T-cell (primary cell): ENCODE measurements around the gene C2. TPM values are rescaled to one million over a fixed set of nuclear protein-coding genes. Genes with fewer than 3 reads are reported as not detected.

ENCODE experiments used
- ATAC-seq, 4 experiments: fragments of 200-7000 bp in 3 of 4; fragments of 150-1000 bp in 1 of 4; cut with Tn5 transposase; replicated peaks in 1 of 4; 1 replicate in 3 of 4; 2 replicates in 1 of 4; pipeline ENCODE4 v1.10.0; 2021; ENCODE audit warnings: moderate library complexity in 3 of 4, mild to moderate bottlenecking in 2 of 4, moderate number of reproducible peaks in 1 of 4
- CTCF ChIA-PET, 2 donors: fragments of 300-600 bp; sonication (Branson Sonifier 250); formaldehyde crosslinking; loops; one replicate each; lab custom pipeline; 2022; ENCODE audit warnings: antibody characterized with exemption in 2 of 2; lab: Charles Lee
- POLR2A ChIA-PET, 2 donors: fragments of 300-600 bp; sonication (Branson Sonifier 250); formaldehyde crosslinking; loops; one replicate each; lab custom pipeline; 2022; ENCODE audit warnings: antibody characterized with exemption in 2 of 2; lab: Charles Lee
- DNase-seq, 35 experiments: peaks; one replicate each; pipeline versions ENCODE4 v3.0.0 to v3.0.0-alpha.2; 2013 to 2023
- H3K27ac ChIP-seq: one replicate; pipeline ENCODE4 v1.5.1; 2013; ENCODE audit warnings: low read length
- H3K27me3 ChIP-seq, 2 experiments: replicated peaks in 1 of 2; 1 replicate in 1 of 2; 2 replicates in 1 of 2; pipeline versions ENCODE4 v1.6.1 to v1.7.0; 2013; ENCODE audit warnings: low read length in 1 of 2, mixed read lengths in 1 of 2; ENCODE audit not compliant: control insufficient read depth in 2 of 2, insufficient read depth in 2 of 2; ENCODE audit errors: extremely low read depth in 1 of 2
- H3K36me3 ChIP-seq, 2 donors: 1 replicate in 1 of 2; 2 replicates in 1 of 2; pipeline versions ENCODE4 v1.6.1 to v1.7.0; 2013; ENCODE audit warnings: low read length in 1 of 2; ENCODE audit not compliant: control insufficient read depth in 2 of 2, insufficient read depth in 1 of 2; ENCODE audit errors: extremely low read depth in 1 of 2
- H3K4me1 ChIP-seq, 2 experiments: 1 replicate in 1 of 2; 2 replicates in 1 of 2; pipeline versions ENCODE4 v1.6.1 to v1.7.0; 2013; ENCODE audit warnings: low read length in 2 of 2, mixed read lengths in 1 of 2; ENCODE audit not compliant: insufficient read depth in 2 of 2, control insufficient read depth in 1 of 2; ENCODE audit errors: extremely low read depth in 1 of 2
- H3K4me3 ChIP-seq, 2 donors: 1 replicate in 1 of 2; 2 replicates in 1 of 2; pipeline versions ENCODE4 v1.5.1 to v1.7.0; 2013; ENCODE audit warnings: mild to moderate bottlenecking in 2 of 2, low read length in 1 of 2, moderate library complexity in 1 of 2; ENCODE audit not compliant: control insufficient read depth in 1 of 2; ENCODE audit errors: extremely low read depth in 1 of 2
- H3K9me3 ChIP-seq: 2 replicates; pipeline ENCODE4 v1.7.0; 2013
- H3K27ac Mint-ChIP-seq, 2 donors: one replicate each; pipeline ENCODE4 v1.8.0; 2020 to 2021; ENCODE audit warnings: mild to moderate bottlenecking in 2 of 2, mixed read lengths in 2 of 2
- H3K27me3 Mint-ChIP-seq, 2 donors: one replicate each; pipeline ENCODE4 v1.8.0; 2021 to 2022; ENCODE audit warnings: mixed read lengths in 2 of 2
- H3K36me3 Mint-ChIP-seq: one replicate; pipeline ENCODE4 v1.8.0; 2021; ENCODE audit warnings: mixed read lengths
- H3K4me1 Mint-ChIP-seq, 3 donors: one replicate each; pipeline ENCODE4 v1.8.0; 2020 to 2022; ENCODE audit warnings: mixed read lengths in 3 of 3, mild to moderate bottlenecking in 1 of 3
- H3K4me3 Mint-ChIP-seq, 3 donors: one replicate each; pipeline ENCODE4 v1.8.0; 2020 to 2022; ENCODE audit warnings: mild to moderate bottlenecking in 3 of 3, mixed read lengths in 3 of 3, moderate library complexity in 3 of 3
- H3K9me3 Mint-ChIP-seq, 3 donors: one replicate each; pipeline ENCODE4 v1.8.0; 2020 to 2022; ENCODE audit warnings: mixed read lengths in 3 of 3
- WGBS: methylation state at CpG from one replicate; pipeline ENCODE4 v1.1.5; 2013; ENCODE audit warnings: missing lambda C conversion rate; ENCODE audit not compliant: insufficient coverage; 5-methylcytosine and 5-hydroxymethylcytosine counted together
- total RNA-seq, 35 experiments: library from RNA in 6 of 35; stranded (reverse) in 6 of 35; fragments of 120-200 nt in 1 of 35; gene quantifications; one replicate each; pipeline versions ENCODE4 v1.2.1 to v1.2.4 and lab custom pipeline; 2013 to 2026

The C2 gene
- total RNA-seq, 5 donors from 2014 or later (not counting 1 experiment from before 2014, with no cell fraction given): 1.3 to 5.1 (median 3.7) TPM

GRCh38 chr6:31948306-31948705 is 20.8 kb downstream of the C2 start:
- Mint-ChIP-seq H3K27me3 (peaks cover 0 to 18% of the 10 kb centered on the region in 2 donors), H3K9me3 (no peaks in the 10 kb centered on the region), H3K4me1 (peaks cover 0 to 5% (median 0%) of the 10 kb centered on the region in 3 donors), H3K4me3 (no peak overlapping the region), H3K27ac (no peak overlapping the region), H3K36me3 (peaks cover 8% of the 10 kb centered on the region)
- no peak overlapping the region for H3K27ac ChIP-seq
- no peak overlapping the region for H3K4me3 ChIP-seq
- CTCF ChIA-PET: interaction anchor here in 1 of 2 donors (0.6 kb wide), 1 partner anchor 285 kb away, joined by 5 read pairs; no protein-coding TSS in a partner anchor
- no peaks in the 10 kb centered on the region for H3K4me1 ChIP-seq
- POLR2A ChIA-PET: interaction anchor here in 1 of 2 donors (0.7 kb wide), 1 partner anchor 113 kb away, joined by 3 read pairs; no protein-coding TSS in a partner anchor
- peaks cover 0 to 31% of the 10 kb centered on the region in 2 experiments for H3K27me3 ChIP-seq
- WGBS: 74% methylated on average over 5 of the region's 5 CpGs
- no peak for DNase-seq
- peaks cover 9 to 20% of the 10 kb centered on the region in 2 donors for H3K36me3 ChIP-seq
- no peaks in the 10 kb centered on the region for H3K9me3 ChIP-seq
- ATAC-seq: no peak

- H3K4me3 Mint-ChIP-seq: no peak overlapping the region
- H3K4me1 Mint-ChIP-seq: peaks cover 0 to 5% (median 0%) of the 10 kb centered on the region in 3 donors
Observed at GRCh38 chr6:31948753-31949413, 21.4 kb downstream of the C2 start.

GRCh38 chr6:31949926-31950548 is 22.5 kb downstream of the C2 start:
- no peak overlapping the region for H3K4me3 Mint-ChIP-seq
- peaks cover 0 to 5% (median 0%) of the 10 kb centered on the region in 3 donors for H3K4me1 Mint-ChIP-seq
- 93% methylated on average over 1 of the region's 7 CpGs for WGBS
- peaks cover 0 to 6% of the 10 kb centered on the region in 2 donors for H3K27me3 Mint-ChIP-seq
- Histone ChIP-seq H3K4me1 (no peaks in the 10 kb centered on the region), H3K9me3 (no peaks in the 10 kb centered on the region), H3K27ac (no peak overlapping the region), H3K36me3 (peaks cover 13 to 37% of the 10 kb centered on the region in 2 donors), H3K4me3 (no peak overlapping the region), H3K27me3 (peaks cover 0 to 14% of the 10 kb centered on the region in 2 experiments)
- no peak for ATAC-seq
- no peak for DNase-seq
- H3K9me3 Mint-ChIP-seq: no peaks in the 10 kb centered on the region
- POLR2A ChIA-PET: no interaction called here
- CTCF ChIA-PET: interaction anchor here in 1 of 2 donors (0.6 to 1.0 kb wide), 2 partner anchors 15 to 481 kb away, joined by 3 to 4 read pairs; no protein-coding TSS in a partner anchor
- peak overlapping the region in 1 of 2 donors; percentile 31 for H3K27ac Mint-ChIP-seq
- peaks cover 24% of the 10 kb centered on the region for H3K36me3 Mint-ChIP-seq

More at GRCh38 chr6:31948753-31949413, 21.4 kb downstream of the C2 start:
- Mint-ChIP-seq H3K27me3 (peaks cover 0 to 14% of the 10 kb centered on the region in 2 donors), H3K36me3 (peaks cover 13% of the 10 kb centered on the region), H3K27ac (peak overlapping the region in 1 of 2 donors; percentile 20), H3K9me3 (no peaks in the 10 kb centered on the region)
- no peak for ATAC-seq
- Histone ChIP-seq H3K27ac (no peak overlapping the region), H3K27me3 (peaks cover 0 to 25% of the 10 kb centered on the region in 2 experiments), H3K36me3 (peaks cover 9 to 26% of the 10 kb centered on the region in 2 donors), H3K4me1 (no peaks in the 10 kb centered on the region), H3K9me3 (no peaks in the 10 kb centered on the region), H3K4me3 (no peak overlapping the region)
- WGBS: no CpG with 5 or more reads among the region's 6 CpGs
- CTCF ChIA-PET: interaction anchor here (0.6 to 0.8 kb wide), 2 partner anchors 10 to 285 kb away, joined by 3 to 5 read pairs; partner anchors contain the start of genes NELFE (in 1 of the 2) and SKIC2 (in 1 of the 2)
- POLR2A ChIA-PET: interaction anchor here in 1 of 2 donors (0.5 kb wide), 1 partner anchor 93 kb away, joined by 4 read pairs; no protein-coding TSS in a partner anchor
- DNase-seq: no peak

GRCh38 chr6:31952140-31952805 is 24.8 kb downstream of the C2 start:
- H3K4me3 Mint-ChIP-seq: no peak overlapping the region
- CTCF ChIA-PET: interaction anchor here (0.5 to 1.5 kb wide), 6 partner anchors 12 to 1365 kb away, joined by 3 to 8 read pairs (median 4); partner anchors contain the start of genes DXO (in 1 of the 2), ZBTB12 (in 1 of the 2) and ZBTB22 (in 1 of the 2)
- POLR2A ChIA-PET: no interaction called here
- no peaks in the 10 kb centered on the region for H3K4me1 ChIP-seq
- H3K27ac ChIP-seq: no peak overlapping the region
- peak in 5 of 35 experiments; percentile 11 to 51 (median 33) for DNase-seq
- no peaks in the 10 kb centered on the region for H3K9me3 ChIP-seq
- peak; percentile 42 to 56 (median 48) for ATAC-seq
- H3K36me3 Mint-ChIP-seq: peaks cover 32% of the 10 kb centered on the region
- H3K36me3 ChIP-seq: peaks cover 16 to 50% of the 10 kb centered on the region in 2 donors
- H3K27me3 ChIP-seq: no peaks in the 10 kb centered on the region
- H3K27ac Mint-ChIP-seq: peak overlapping the region in 1 of 2 donors; percentile 9
- H3K4me1 Mint-ChIP-seq: peaks cover under 1 to 4% (median 2%) of the 10 kb centered on the region in 3 donors
- no peaks in the 10 kb centered on the region for H3K27me3 Mint-ChIP-seq
- H3K9me3 Mint-ChIP-seq: no peaks in the 10 kb centered on the region
- WGBS: 87% methylated on average over 3 of the region's 5 CpGs
- no peak overlapping the region for H3K4me3 ChIP-seq

- peaks cover 32% of the 10 kb centered on the region for H3K36me3 Mint-ChIP-seq
- H3K27ac ChIP-seq: no peak overlapping the region
- no CpG with 5 or more reads among the region's 5 CpGs for WGBS
Observed at GRCh38 chr6:31952890-31953289, 25.4 kb downstream of the C2 start.

More at GRCh38 chr6:31952890-31953289, 25.4 kb downstream of the C2 start:
- peaks cover 7 to 10% (median 8%) of the 10 kb centered on the region in 3 donors for H3K4me1 Mint-ChIP-seq
- H3K27me3 Mint-ChIP-seq: no peaks in the 10 kb centered on the region
- Histone ChIP-seq H3K27me3 (no peaks in the 10 kb centered on the region), H3K4me3 (no peak overlapping the region), H3K9me3 (no peaks in the 10 kb centered on the region), H3K36me3 (peaks cover 16 to 50% of the 10 kb centered on the region in 2 donors), H3K4me1 (peaks cover 1% of the 10 kb centered on the region in 2 experiments)
- H3K9me3 Mint-ChIP-seq: no peaks in the 10 kb centered on the region
- H3K4me3 Mint-ChIP-seq: no peak overlapping the region
- ChIA-PET CTCF (interaction anchor here in 1 of 2 donors (0.5 to 1.1 kb wide), 2 partner anchors 46 to 50 kb away, joined by 3 to 5 read pairs; no protein-coding TSS in a partner anchor), POLR2A (no interaction called here)
- ATAC-seq (no peak), DNase-seq (no peak)
- H3K27ac Mint-ChIP-seq: peak overlapping the region in 1 of 2 donors; percentile 9
